Natural killer cell (primary cell): ENCODE results near the gene GNG2. TPM values are rescaled to one million over a fixed set of nuclear protein-coding genes. Genes with fewer than 3 reads are reported as not detected.

Experiments
- ATAC-seq, 3 donors: fragments of 150-1000 bp in 2 of 3; fragments of 200-7000 bp in 1 of 3; cut with Tn5 transposase; 1 replicate in 1 of 3; 2 replicates in 2 of 3; pipeline ENCODE4 v1.10.0; 2021; ENCODE audit warnings: mild to moderate bottlenecking in 2 of 3, moderate library complexity in 2 of 3
- DNase-seq, 2 donors: peaks; one replicate each; pipeline versions ENCODE4 v3.0.0 to v3.0.0-alpha.2; 2013 to 2021; ENCODE audit warnings: mixed read lengths in 1 of 2
- H3K27ac ChIP-seq: one replicate; pipeline ENCODE4 v1.5.1; 2013; ENCODE audit warnings: mild to moderate bottlenecking, low read length
- H3K27me3 ChIP-seq: one replicate; pipeline ENCODE4 v1.6.1; 2013; ENCODE audit warnings: low read length; ENCODE audit not compliant: control insufficient read depth, insufficient read depth
- H3K36me3 ChIP-seq: one replicate; pipeline ENCODE4 v1.6.1; 2013; ENCODE audit warnings: low read length; ENCODE audit not compliant: control insufficient read depth, insufficient read depth
- H3K4me1 ChIP-seq: one replicate; pipeline ENCODE4 v1.6.1; 2013; ENCODE audit warnings: low read length; ENCODE audit not compliant: control insufficient read depth, insufficient read depth
- H3K4me3 ChIP-seq: one replicate; pipeline ENCODE4 v1.5.1; 2013; ENCODE audit warnings: low read length
- H3K9me3 ChIP-seq: one replicate; pipeline ENCODE4 v1.6.1; 2013; ENCODE audit warnings: low read length; ENCODE audit not compliant: control insufficient read depth, insufficient read depth
- H3K27ac Mint-ChIP-seq, 2 donors: one replicate each; pipeline ENCODE4 v1.8.0; 2022; ENCODE audit warnings: mild to moderate bottlenecking in 2 of 2, mixed read lengths in 2 of 2, moderate library complexity in 1 of 2
- H3K27me3 Mint-ChIP-seq, 2 donors: one replicate each; pipeline ENCODE4 v1.8.0; 2022; ENCODE audit warnings: low read depth in 2 of 2, mixed read lengths in 2 of 2
- H3K36me3 Mint-ChIP-seq: one replicate; pipeline ENCODE4 v1.8.0; 2022; ENCODE audit warnings: mixed read lengths
- H3K4me1 Mint-ChIP-seq, 2 donors: one replicate each; pipeline ENCODE4 v1.8.0; 2022; ENCODE audit warnings: mixed read lengths in 2 of 2
- H3K4me3 Mint-ChIP-seq: one replicate; pipeline ENCODE4 v1.8.0; 2022; ENCODE audit warnings: mild to moderate bottlenecking, moderate library complexity, mixed read lengths
- H3K9me3 Mint-ChIP-seq, 2 donors: one replicate each; pipeline ENCODE4 v1.8.0; 2022; ENCODE audit warnings: mixed read lengths in 2 of 2
- WGBS: methylation state at CpG from one replicate; pipeline ENCODE4 v1.1.7; 2013; ENCODE audit warnings: missing lambda C conversion rate; ENCODE audit not compliant: insufficient coverage; 5-methylcytosine and 5-hydroxymethylcytosine counted together
- intact Hi-C: fragments of 100-400 bp; cut with micrococcal nuclease; formaldehyde crosslinking; loops from one replicate; pipeline ENCODE4 v1.14.2; 2022
- total RNA-seq, 4 donors: library from RNA; stranded (reverse); fragments of 120-200 nt in 1 of 4; gene quantifications; one replicate each; pipeline versions ENCODE4 v1.2.3 to v1.2.4, GENCODE V29; 2013 to 2022
- TF ChIP-seq, protein P1 (sequence below): fragments of 200-600 bp; IDR thresholded peaks from one replicate; pipeline ENCODE4 v1.8.0; 2022; ENCODE audit warnings: antibody characterized with exemption

GNG2 gene
- total RNA-seq, 3 donors from 2014 or later (not counting 1 experiment from before 2014, with no cell fraction given): 552 to 653 (median 582) TPM

DNA sequence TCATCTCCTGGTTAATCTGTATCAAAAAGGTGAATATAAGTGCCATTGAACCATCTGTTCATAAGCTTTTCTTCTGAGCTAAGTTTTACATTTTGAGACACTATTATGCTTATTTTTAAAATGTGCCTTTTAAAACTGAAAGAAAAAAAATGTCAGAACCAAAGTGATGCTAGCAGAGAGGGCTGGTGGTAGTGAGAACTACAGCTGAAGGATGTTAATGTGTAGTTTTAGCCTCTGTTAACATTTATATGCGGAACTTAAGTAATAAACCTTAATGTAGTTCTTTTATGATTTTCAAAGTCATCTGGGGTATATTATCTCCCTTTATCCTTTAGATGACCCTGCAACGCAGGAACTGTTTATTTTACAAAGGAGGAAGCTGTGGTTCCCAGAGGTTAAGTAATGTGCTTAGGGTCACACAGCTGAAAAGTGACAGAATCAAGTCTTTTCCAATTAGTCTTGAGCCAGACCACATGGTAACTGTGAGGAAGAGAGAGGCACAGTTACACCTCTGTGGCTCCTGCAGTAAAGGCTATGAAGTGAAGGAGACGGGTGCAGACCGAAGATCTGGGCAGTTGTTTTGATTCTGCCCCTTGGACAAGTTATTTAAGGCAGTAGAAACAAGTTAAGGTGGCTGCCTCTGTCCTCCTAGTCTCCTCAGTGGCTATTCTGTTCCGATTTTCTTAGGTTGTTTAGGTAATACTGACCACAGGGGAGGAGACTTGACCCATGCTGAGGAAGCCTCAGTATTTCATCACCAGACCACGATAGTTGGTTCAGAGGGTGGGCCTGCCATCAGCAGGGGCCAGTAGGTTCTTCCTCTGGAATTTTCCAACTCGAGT lies 23.9 kb downstream of the GNG2 start:
- DNase-seq (peak in 1 of 2 donors; percentile 37), ATAC-seq (peak; percentile 69 to 87 (median 75))
- H3K4me3 Mint-ChIP-seq: peak overlapping the region; percentile 86
- peak overlapping the region; percentile 94 to 99 for H3K27ac Mint-ChIP-seq
- peak overlapping the region; percentile 76 for H3K27ac ChIP-seq
- TF ChIP-seq, protein P1, sequence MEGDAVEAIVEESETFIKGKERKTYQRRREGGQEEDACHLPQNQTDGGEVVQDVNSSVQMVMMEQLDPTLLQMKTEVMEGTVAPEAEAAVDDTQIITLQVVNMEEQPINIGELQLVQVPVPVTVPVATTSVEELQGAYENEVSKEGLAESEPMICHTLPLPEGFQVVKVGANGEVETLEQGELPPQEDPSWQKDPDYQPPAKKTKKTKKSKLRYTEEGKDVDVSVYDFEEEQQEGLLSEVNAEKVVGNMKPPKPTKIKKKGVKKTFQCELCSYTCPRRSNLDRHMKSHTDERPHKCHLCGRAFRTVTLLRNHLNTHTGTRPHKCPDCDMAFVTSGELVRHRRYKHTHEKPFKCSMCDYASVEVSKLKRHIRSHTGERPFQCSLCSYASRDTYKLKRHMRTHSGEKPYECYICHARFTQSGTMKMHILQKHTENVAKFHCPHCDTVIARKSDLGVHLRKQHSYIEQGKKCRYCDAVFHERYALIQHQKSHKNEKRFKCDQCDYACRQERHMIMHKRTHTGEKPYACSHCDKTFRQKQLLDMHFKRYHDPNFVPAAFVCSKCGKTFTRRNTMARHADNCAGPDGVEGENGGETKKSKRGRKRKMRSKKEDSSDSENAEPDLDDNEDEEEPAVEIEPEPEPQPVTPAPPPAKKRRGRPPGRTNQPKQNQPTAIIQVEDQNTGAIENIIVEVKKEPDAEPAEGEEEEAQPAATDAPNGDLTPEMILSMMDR: no peak
- H3K4me3 ChIP-seq: no peak overlapping the region
- H3K36me3 ChIP-seq: peaks cover 31% of the 10 kb centered on the region
- H3K27me3 Mint-ChIP-seq: no peaks in the 10 kb centered on the region
- peaks cover 16% of the 10 kb centered on the region for H3K36me3 Mint-ChIP-seq
- H3K9me3 ChIP-seq: no peaks in the 10 kb centered on the region
- peaks cover 82 to 87% of the 10 kb centered on the region in 2 donors for H3K4me1 Mint-ChIP-seq
- H3K27me3 ChIP-seq: no peaks in the 10 kb centered on the region
- WGBS: 20% methylated on average over 7 of the region's 7 CpGs
- intact Hi-C loops: loop anchor here (2.0 to 5.0 kb wide), 3 partner anchors 14 to 37 kb away; no protein-coding TSS in a partner anchor
- H3K9me3 Mint-ChIP-seq: no peaks in the 10 kb centered on the region
- peaks cover 30% of the 10 kb centered on the region for H3K4me1 ChIP-seq

DNA sequence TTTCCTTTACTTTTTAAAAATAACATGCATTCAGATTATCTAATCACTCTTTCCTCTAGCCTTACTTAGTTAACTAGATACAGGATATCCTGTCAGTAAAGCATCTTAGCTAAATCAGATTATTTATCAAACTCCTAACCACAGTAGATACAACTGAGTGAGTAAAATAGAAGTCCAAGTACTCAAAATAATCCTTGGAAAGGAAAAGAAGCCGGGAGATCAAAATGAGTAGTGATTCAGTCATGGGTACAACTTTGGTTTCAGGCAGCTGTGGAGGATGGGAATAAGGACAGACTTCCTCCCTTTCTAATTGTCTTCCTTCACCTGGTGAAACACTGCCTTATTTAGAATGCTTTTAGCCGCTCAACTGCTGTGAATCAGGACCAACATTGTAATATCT lies 29.4 kb downstream of the GNG2 start:
- Mint-ChIP-seq H3K4me1 (peaks cover 87 to 98% of the 10 kb centered on the region in 2 donors), H3K36me3 (peaks cover 10% of the 10 kb centered on the region), H3K27me3 (no peaks in the 10 kb centered on the region), H3K9me3 (no peaks in the 10 kb centered on the region), H3K4me3 (peak overlapping the region; percentile 66), H3K27ac (peak overlapping the region; percentile 94 to 99)
- no peak for DNase-seq
- Histone ChIP-seq H3K36me3 (peaks cover 15% of the 10 kb centered on the region), H3K27ac (peak overlapping the region; percentile 47), H3K27me3 (no peaks in the 10 kb centered on the region), H3K9me3 (no peaks in the 10 kb centered on the region), H3K4me3 (no peak overlapping the region), H3K4me1 (peaks cover 11% of the 10 kb centered on the region)
- intact Hi-C loops: no loop called here
- ATAC-seq: peak; percentile 6 to 55 (median 11)
- TF ChIP-seq, protein P1: no peak
- WGBS: no CpG with 5 or more reads among the region's 2 CpGs

DNA sequence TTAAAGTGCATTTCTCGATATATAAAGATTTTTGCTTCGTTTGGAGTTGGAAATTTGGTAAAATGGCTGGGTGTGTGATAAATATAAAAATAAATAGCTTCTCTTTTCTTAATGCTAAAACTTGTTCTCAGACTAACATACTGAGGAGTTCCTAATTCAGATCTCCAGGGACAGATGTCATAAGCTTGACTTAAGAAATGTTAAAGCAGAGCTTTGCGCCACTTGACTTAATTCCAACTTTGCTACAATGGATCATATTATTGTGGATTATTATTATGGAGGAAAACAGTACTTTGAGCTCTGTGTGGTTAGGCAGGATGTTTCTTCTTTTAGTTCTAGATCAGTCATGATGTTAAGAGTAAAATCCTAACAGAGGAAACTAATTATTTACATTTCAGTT lies 33.8 kb downstream of the GNG2 start:
- ATAC-seq (no peak), DNase-seq (no peak)
- Histone ChIP-seq H3K36me3 (peaks cover 9% of the 10 kb centered on the region), H3K4me3 (no peak overlapping the region), H3K27me3 (no peaks in the 10 kb centered on the region), H3K9me3 (no peaks in the 10 kb centered on the region), H3K27ac (no peak overlapping the region), H3K4me1 (peaks cover 5% of the 10 kb centered on the region)
- H3K4me3 Mint-ChIP-seq: peak overlapping the region; percentile 50
- intact Hi-C loops: no loop called here
- 90% methylated on average over 1 of the region's 3 CpGs for WGBS
- no peaks in the 10 kb centered on the region for H3K9me3 Mint-ChIP-seq
- TF ChIP-seq, protein P1: no peak
- peaks cover 18% of the 10 kb centered on the region for H3K36me3 Mint-ChIP-seq
- no peaks in the 10 kb centered on the region for H3K27me3 Mint-ChIP-seq
- peak overlapping the region; percentile 80 to 94 for H3K27ac Mint-ChIP-seq
- H3K4me1 Mint-ChIP-seq: peaks cover 86 to 100% of the 10 kb centered on the region in 2 donors
